Liver (tissue), 3 donors: ENCODE data around the gene MCTP1.

ENCODE experiments used
- JUND ChIP-seq, 2 donors: IDR thresholded peaks; 2 replicates each; pipeline ENCODE4 v1.6.1; 2016; ENCODE audit warnings: antibody characterized with exemption in 2 of 2
- MAX ChIP-seq: IDR thresholded peaks from 2 replicates; pipeline ENCODE4 v1.6.1; 2016; ENCODE audit warnings: antibody characterized with exemption
- RAD21 ChIP-seq, 2 donors: IDR thresholded peaks; 2 replicates each; pipeline ENCODE4 v1.6.1; 2016; ENCODE audit warnings: antibody characterized with exemption in 2 of 2, mild to moderate bottlenecking in 2 of 2
- TF ChIP-seq, protein P1 (sequence below): fragments of 150-350 bp; IDR thresholded peaks from 2 replicates; pipeline ENCODE4 v1.5.1; 2017; ENCODE audit warnings: improper control_type of control experiment, low read depth, low read length; ENCODE audit not compliant: missing input control
- donor health status: healthy.
- donor health status: healthy.

DNA sequence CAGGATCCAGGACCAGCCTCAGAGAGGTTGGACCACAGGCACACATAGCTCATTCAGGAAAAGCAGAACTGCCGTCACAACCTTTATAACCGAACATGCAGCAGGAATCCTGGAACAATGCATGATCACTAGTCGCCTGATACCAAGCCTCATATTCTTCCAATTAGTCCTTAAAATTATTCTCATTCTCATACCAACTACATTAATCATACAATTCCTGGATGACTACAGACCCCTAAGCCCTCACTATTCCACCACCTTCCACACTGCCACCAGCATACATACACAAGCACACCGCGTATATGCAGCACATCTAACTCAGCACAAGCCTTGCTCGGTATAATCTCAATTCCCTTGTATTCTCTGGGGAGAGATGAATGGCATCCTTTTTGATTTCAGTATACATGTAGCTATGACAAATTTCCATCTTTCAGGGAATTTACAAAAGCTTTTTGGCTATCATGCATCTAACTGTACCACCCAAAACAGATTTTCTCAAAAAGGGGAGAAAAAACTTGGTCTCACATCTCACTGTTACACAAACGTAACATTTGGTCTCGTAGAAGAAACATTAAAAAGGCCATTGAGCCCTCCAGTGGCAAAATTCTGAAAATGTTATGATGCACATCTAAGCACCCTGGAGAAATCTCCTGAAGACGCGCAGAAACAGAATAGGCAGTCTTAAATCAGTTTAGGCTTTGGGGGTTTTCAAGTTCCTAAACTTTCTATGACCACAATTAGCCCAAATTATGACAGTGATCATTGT lies 46.2 kb downstream of the MCTP1 start:
- TF ChIP-seq RAD21 (IDR thresholded peaks at IDR 0.05) (peak; percentile 25 to 36), JUND (IDR thresholded peaks at IDR 0.05) (no peak), MAX (no peak)
- TF ChIP-seq, protein P1, sequence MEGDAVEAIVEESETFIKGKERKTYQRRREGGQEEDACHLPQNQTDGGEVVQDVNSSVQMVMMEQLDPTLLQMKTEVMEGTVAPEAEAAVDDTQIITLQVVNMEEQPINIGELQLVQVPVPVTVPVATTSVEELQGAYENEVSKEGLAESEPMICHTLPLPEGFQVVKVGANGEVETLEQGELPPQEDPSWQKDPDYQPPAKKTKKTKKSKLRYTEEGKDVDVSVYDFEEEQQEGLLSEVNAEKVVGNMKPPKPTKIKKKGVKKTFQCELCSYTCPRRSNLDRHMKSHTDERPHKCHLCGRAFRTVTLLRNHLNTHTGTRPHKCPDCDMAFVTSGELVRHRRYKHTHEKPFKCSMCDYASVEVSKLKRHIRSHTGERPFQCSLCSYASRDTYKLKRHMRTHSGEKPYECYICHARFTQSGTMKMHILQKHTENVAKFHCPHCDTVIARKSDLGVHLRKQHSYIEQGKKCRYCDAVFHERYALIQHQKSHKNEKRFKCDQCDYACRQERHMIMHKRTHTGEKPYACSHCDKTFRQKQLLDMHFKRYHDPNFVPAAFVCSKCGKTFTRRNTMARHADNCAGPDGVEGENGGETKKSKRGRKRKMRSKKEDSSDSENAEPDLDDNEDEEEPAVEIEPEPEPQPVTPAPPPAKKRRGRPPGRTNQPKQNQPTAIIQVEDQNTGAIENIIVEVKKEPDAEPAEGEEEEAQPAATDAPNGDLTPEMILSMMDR, result peak; percentile 3
